Liver (tissue), 3 donors: ENCODE measurements around the gene GULP1.

Experiments used
- EGR1 ChIP-seq, 2 donors: IDR thresholded peaks; 2 replicates each; pipeline ENCODE4 v1.6.1; 2016 to 2018; ENCODE audit warnings: antibody characterized with exemption in 2 of 2, low read depth in 2 of 2
- JUND ChIP-seq, 2 donors: IDR thresholded peaks; 2 replicates each; pipeline ENCODE4 v1.6.1; 2016; ENCODE audit warnings: antibody characterized with exemption in 2 of 2
- MAX ChIP-seq: IDR thresholded peaks from 2 replicates; pipeline ENCODE4 v1.6.1; 2016; ENCODE audit warnings: antibody characterized with exemption
- RAD21 ChIP-seq, 2 donors: IDR thresholded peaks; 2 replicates each; pipeline ENCODE4 v1.6.1; 2016; ENCODE audit warnings: antibody characterized with exemption in 2 of 2, mild to moderate bottlenecking in 2 of 2
- REST ChIP-seq: IDR thresholded peaks from 2 replicates; pipeline ENCODE4 v1.6.1; 2016; ENCODE audit warnings: antibody characterized with exemption, mild to moderate bottlenecking
- TAF1 ChIP-seq: conservative IDR thresholded peaks from 2 replicates; pipeline ENCODE4 v1.6.1; 2016; ENCODE audit warnings: antibody characterized with exemption, mild to moderate bottlenecking
- YY1 ChIP-seq: IDR thresholded peaks from 2 replicates; pipeline ENCODE4 v1.6.1; 2016; ENCODE audit warnings: antibody characterized with exemption, mild to moderate bottlenecking
- TF ChIP-seq, protein P1 (sequence below): IDR thresholded peaks from 2 replicates; pipeline ENCODE4 v1.6.1; 2016; ENCODE audit warnings: antibody characterized with exemption
- TF ChIP-seq, protein P2 (sequence below): fragments of 150-350 bp; IDR thresholded peaks from 2 replicates; pipeline ENCODE4 v1.5.1; 2017; ENCODE audit warnings: improper control_type of control experiment, low read depth, low read length; ENCODE audit not compliant: missing input control
- TF ChIP-seq, protein P3 (sequence below): IDR thresholded peaks from 2 replicates; pipeline ENCODE4 v1.6.1; 2016; ENCODE audit warnings: antibody characterized with exemption
- donor health status: healthy.
- donor health status: healthy.

- TF ChIP-seq, protein P1, sequence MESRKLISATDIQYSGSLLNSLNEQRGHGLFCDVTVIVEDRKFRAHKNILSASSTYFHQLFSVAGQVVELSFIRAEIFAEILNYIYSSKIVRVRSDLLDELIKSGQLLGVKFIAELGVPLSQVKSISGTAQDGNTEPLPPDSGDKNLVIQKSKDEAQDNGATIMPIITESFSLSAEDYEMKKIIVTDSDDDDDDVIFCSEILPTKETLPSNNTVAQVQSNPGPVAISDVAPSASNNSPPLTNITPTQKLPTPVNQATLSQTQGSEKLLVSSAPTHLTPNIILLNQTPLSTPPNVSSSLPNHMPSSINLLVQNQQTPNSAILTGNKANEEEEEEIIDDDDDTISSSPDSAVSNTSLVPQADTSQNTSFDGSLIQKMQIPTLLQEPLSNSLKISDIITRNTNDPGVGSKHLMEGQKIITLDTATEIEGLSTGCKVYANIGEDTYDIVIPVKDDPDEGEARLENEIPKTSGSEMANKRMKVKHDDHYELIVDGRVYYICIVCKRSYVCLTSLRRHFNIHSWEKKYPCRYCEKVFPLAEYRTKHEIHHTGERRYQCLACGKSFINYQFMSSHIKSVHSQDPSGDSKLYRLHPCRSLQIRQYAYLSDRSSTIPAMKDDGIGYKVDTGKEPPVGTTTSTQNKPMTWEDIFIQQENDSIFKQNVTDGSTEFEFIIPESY = no peak
- TF ChIP-seq, protein P2, sequence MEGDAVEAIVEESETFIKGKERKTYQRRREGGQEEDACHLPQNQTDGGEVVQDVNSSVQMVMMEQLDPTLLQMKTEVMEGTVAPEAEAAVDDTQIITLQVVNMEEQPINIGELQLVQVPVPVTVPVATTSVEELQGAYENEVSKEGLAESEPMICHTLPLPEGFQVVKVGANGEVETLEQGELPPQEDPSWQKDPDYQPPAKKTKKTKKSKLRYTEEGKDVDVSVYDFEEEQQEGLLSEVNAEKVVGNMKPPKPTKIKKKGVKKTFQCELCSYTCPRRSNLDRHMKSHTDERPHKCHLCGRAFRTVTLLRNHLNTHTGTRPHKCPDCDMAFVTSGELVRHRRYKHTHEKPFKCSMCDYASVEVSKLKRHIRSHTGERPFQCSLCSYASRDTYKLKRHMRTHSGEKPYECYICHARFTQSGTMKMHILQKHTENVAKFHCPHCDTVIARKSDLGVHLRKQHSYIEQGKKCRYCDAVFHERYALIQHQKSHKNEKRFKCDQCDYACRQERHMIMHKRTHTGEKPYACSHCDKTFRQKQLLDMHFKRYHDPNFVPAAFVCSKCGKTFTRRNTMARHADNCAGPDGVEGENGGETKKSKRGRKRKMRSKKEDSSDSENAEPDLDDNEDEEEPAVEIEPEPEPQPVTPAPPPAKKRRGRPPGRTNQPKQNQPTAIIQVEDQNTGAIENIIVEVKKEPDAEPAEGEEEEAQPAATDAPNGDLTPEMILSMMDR = no peak
- TF ChIP-seq MAX (no peak), YY1 (no peak), EGR1 (IDR thresholded peaks at IDR 0.05; ENCODE audit: low read depth in 2 of 2) (no peak), RAD21 (IDR thresholded peaks at IDR 0.05) (no peak), TAF1 (no peak), REST (no peak), JUND (IDR thresholded peaks at IDR 0.05) (no peak)
- TF ChIP-seq, protein P3, sequence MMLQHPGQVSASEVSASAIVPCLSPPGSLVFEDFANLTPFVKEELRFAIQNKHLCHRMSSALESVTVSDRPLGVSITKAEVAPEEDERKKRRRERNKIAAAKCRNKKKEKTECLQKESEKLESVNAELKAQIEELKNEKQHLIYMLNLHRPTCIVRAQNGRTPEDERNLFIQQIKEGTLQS = no peak
These were observed 16.8 kb downstream of the GULP1 start for GRCh38 chr2:188308483-188308882.
